ENCODE measurements around the gene ASPG.

Gene ASPG

DNA sequence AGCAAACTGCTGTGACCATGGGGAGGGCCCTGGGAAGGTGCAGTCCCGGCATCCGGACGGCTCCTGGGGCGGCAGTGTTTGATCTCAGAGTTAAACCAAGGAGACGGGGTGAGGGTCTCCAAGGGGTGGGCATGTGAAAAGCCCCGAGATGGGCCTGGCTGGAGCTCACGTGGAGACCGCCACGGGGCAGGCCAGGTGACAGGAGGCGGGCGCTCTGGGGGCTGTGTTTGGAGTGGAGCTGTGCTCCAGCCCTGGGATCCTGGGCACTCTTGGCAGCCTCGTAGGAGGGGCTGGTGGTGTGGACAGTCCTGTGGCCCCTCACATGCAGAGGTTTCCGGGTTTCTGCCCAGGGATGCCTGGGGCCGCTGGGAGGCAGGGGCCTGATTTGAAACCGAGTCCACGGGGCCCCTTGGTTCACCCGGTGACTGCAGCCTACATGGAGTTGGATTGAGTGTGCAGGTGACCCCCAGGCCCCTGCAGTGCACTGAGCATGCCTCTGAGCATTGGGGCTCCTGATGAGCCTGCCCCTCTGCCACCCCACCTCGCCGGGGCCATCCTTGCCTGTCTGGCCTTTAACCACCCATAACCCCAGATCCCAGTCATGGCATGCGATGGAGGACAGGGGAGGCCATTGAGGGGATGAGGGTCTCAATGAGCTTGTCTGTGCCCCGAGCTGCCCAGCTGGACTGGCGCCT is 61.3 kb downstream of the ASPG start:
- TF ChIP-seq, protein P1, sequence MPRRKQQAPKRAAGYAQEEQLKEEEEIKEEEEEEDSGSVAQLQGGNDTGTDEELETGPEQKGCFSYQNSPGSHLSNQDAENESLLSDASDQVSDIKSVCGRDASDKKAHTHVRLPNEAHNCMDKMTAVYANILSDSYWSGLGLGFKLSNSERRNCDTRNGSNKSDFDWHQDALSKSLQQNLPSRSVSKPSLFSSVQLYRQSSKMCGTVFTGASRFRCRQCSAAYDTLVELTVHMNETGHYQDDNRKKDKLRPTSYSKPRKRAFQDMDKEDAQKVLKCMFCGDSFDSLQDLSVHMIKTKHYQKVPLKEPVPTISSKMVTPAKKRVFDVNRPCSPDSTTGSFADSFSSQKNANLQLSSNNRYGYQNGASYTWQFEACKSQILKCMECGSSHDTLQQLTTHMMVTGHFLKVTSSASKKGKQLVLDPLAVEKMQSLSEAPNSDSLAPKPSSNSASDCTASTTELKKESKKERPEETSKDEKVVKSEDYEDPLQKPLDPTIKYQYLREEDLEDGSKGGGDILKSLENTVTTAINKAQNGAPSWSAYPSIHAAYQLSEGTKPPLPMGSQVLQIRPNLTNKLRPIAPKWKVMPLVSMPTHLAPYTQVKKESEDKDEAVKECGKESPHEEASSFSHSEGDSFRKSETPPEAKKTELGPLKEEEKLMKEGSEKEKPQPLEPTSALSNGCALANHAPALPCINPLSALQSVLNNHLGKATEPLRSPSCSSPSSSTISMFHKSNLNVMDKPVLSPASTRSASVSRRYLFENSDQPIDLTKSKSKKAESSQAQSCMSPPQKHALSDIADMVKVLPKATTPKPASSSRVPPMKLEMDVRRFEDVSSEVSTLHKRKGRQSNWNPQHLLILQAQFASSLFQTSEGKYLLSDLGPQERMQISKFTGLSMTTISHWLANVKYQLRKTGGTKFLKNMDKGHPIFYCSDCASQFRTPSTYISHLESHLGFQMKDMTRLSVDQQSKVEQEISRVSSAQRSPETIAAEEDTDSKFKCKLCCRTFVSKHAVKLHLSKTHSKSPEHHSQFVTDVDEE (CRISPR knock-in tag; IDR thresholded peaks at IDR 0.05): no peak
- no peak for TF ChIP-seq OSR1 (CRISPR knock-in tag; IDR thresholded peaks at IDR 0.05)
- TF ChIP-seq CSRNP3 (CRISPR knock-in tag; IDR thresholded peaks at IDR 0.05): no peak
- no peak for TF ChIP-seq ZFP30 (CRISPR knock-in tag; IDR thresholded peaks at IDR 0.05)
- TF ChIP-seq SNAI2 (CRISPR knock-in tag; IDR thresholded peaks at IDR 0.05): no peak
- no peak for TF ChIP-seq ESRRG (CRISPR knock-in tag; IDR thresholded peaks at IDR 0.05)
- TF ChIP-seq, protein P2, sequence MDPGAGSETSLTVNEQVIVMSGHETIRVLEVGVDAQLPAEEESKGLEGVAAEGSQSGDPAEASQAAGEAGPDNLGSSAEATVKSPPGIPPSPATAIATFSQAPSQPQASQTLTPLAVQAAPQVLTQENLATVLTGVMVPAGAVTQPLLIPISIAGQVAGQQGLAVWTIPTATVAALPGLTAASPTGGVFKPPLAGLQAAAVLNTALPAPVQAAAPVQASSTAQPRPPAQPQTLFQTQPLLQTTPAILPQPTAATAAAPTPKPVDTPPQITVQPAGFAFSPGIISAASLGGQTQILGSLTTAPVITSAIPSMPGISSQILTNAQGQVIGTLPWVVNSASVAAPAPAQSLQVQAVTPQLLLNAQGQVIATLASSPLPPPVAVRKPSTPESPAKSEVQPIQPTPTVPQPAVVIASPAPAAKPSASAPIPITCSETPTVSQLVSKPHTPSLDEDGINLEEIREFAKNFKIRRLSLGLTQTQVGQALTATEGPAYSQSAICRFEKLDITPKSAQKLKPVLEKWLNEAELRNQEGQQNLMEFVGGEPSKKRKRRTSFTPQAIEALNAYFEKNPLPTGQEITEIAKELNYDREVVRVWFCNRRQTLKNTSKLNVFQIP (CRISPR knock-in tag; IDR thresholded peaks at IDR 0.05; ENCODE audit: borderline replicate concordance, low read depth): no peak
- no peak for TF ChIP-seq TOX (CRISPR knock-in tag; IDR thresholded peaks at IDR 0.05; ENCODE audit: borderline replicate concordance)
- TF ChIP-seq ARNTL (CRISPR knock-in tag; IDR thresholded peaks at IDR 0.05; ENCODE audit: borderline replicate concordance, low read depth): no peak
- TF ChIP-seq ZNF565 (CRISPR knock-in tag; conservative IDR thresholded peaks at IDR 0.05; ENCODE audit: low read depth): no peak
- no peak for TF ChIP-seq RARB (CRISPR knock-in tag; IDR thresholded peaks at IDR 0.05)
- no peak for TF ChIP-seq ZFP3 (CRISPR knock-in tag; IDR thresholded peaks at IDR 0.05)
- TF ChIP-seq ZNF8 (CRISPR knock-in tag; IDR thresholded peaks at IDR 0.05): no peak
- TF ChIP-seq CREB5 (CRISPR knock-in tag; IDR thresholded peaks at IDR 0.05; ENCODE audit: low read depth): no peak
- no peak for TF ChIP-seq TCF4 (CRISPR knock-in tag; IDR thresholded peaks at IDR 0.05; ENCODE audit: borderline replicate concordance)
- no peak for ATAC-seq

- ATAC-seq: no peak
- TF ChIP-seq CSRNP3 (CRISPR knock-in tag; IDR thresholded peaks at IDR 0.05): no peak
- no peak for TF ChIP-seq CREB5 (CRISPR knock-in tag; IDR thresholded peaks at IDR 0.05; ENCODE audit: low read depth)
- no peak for TF ChIP-seq PATZ1 (CRISPR knock-in tag; IDR thresholded peaks at IDR 0.05; ENCODE audit: borderline replicate concordance)
- no peak for TF ChIP-seq ZNF8 (CRISPR knock-in tag; IDR thresholded peaks at IDR 0.05)
- TF ChIP-seq, protein P2 (CRISPR knock-in tag; IDR thresholded peaks at IDR 0.05; ENCODE audit: borderline replicate concordance, low read depth): no peak
- TF ChIP-seq TOX (CRISPR knock-in tag; IDR thresholded peaks at IDR 0.05; ENCODE audit: borderline replicate concordance): no peak
- no peak for TF ChIP-seq OSR1 (CRISPR knock-in tag; IDR thresholded peaks at IDR 0.05)
- no peak for TF ChIP-seq RARB (CRISPR knock-in tag; IDR thresholded peaks at IDR 0.05)
- no peak for TF ChIP-seq SNAI2 (CRISPR knock-in tag; IDR thresholded peaks at IDR 0.05)
- no peak for TF ChIP-seq ZFP3 (CRISPR knock-in tag; IDR thresholded peaks at IDR 0.05)
- TF ChIP-seq ZNF565 (CRISPR knock-in tag; conservative IDR thresholded peaks at IDR 0.05; ENCODE audit: low read depth): no peak
- no peak for TF ChIP-seq ZC3H10 (CRISPR knock-in tag; IDR thresholded peaks at IDR 0.05)
- TF ChIP-seq TCF4 (CRISPR knock-in tag; IDR thresholded peaks at IDR 0.05; ENCODE audit: borderline replicate concordance): no peak
Observed at GRCh38 chr14:104147346-104148125, 62.0 kb downstream of the ASPG start.
